Activated CD4-positive, CD25-positive, alpha-beta regulatory T cell treated with anti-CD3 and anti-CD28 coated beads, Interleukin-2, amount 50 U/mL, for 16 hours (primary cell): Measurements from ENCODE around the gene ZNF668.
"Not testable (repeated sequence)": the region's sequence is repeated elsewhere in the genome, so short reads cannot be mapped to it uniquely, and the experiment has no call there.

Experiments used
- DNase-seq: peaks from one replicate; pipeline ENCODE4 v3.0.0-alpha.2; 2020; ENCODE audit warnings: low read depth, low spot score

Gene ZNF668

GRCh38 chr16:31100876-31101641, 27.0 kb upstream of the ZNF668 start:
- not testable (repeated sequence) for DNase-seq

- no peak for DNase-seq
These were observed 26.0 kb upstream of the ZNF668 start for GRCh38 chr16:31099860-31100638.

GRCh38 chr16:31094424-31095120, 20.5 kb upstream of the ZNF668 start, which contains the start of gene VKORC1:
VKORC1 (minus strand) TSS chr16:31094797; CDS start chr16:31094729, 68 bp downstream.
- peak; percentile 73 for DNase-seq

GRCh38 chr16:31094088-31094423, 20.0 kb upstream of the ZNF668 start:
- no peak for DNase-seq

- DNase-seq: no peak
These were observed 19.2 kb upstream of the ZNF668 start for GRCh38 chr16:31093132-31093703.

- no peak for DNase-seq
These were observed 18.3 kb upstream of the ZNF668 start for GRCh38 chr16:31092330-31092729.

- DNase-seq: no peak
These were observed 16.5 kb upstream of the ZNF668 start for GRCh38 chr16:31090540-31090939.

- DNase-seq: no peak
These were observed 15.2 kb upstream of the ZNF668 start for GRCh38 chr16:31089199-31089598.

- no peak for DNase-seq
These were observed 14.6 kb upstream of the ZNF668 start, which contains the start of gene PRSS53 for GRCh38 chr16:31088459-31089183. PRSS53 (minus strand) TSS chr16:31088943; CDS start chr16:31088809, 134 bp downstream.

GRCh38 chr16:31087971-31088370, 13.9 kb upstream of the ZNF668 start:
- DNase-seq: no peak

GRCh38 chr16:31087481-31087880, 13.4 kb upstream of the ZNF668 start:
- no peak for DNase-seq

GRCh38 chr16:31086629-31086906, 12.5 kb upstream of the ZNF668 start:
- no peak for DNase-seq

GRCh38 chr16:31085873-31086628, 12.0 kb upstream of the ZNF668 start:
- DNase-seq: no peak

- DNase-seq: no peak
These were observed 11.4 kb upstream of the ZNF668 start for GRCh38 chr16:31085411-31085810.

GRCh38 chr16:31084584-31085302, 10.7 kb upstream of the ZNF668 start:
- DNase-seq: no peak

- no peak for DNase-seq
These were observed 9.9 kb upstream of the ZNF668 start for GRCh38 chr16:31083981-31084380.

GRCh38 chr16:31083556-31083955, 9.5 kb upstream of the ZNF668 start:
- no peak for DNase-seq

GRCh38 chr16:31083081-31083480, 9.0 kb upstream of the ZNF668 start:
- DNase-seq: no peak

- DNase-seq: no peak
These were observed 8.5 kb upstream of the ZNF668 start for GRCh38 chr16:31082368-31083045.
